Activated CD4-positive, alpha-beta T cell treated with anti-CD3 and anti-CD28 coated beads for 24 hours (primary cell): ENCODE data around the gene OR7E24.

Source experiments
- DNase-seq, 2 donors: peaks; one replicate each; pipeline ENCODE4 v3.0.0-alpha.2; 2020; ENCODE audit warnings: low read depth in 2 of 2

Gene OR7E24

GRCh38 chr19:9250630-9251029 is at the start of gene OR7E24:
Gene OR7E24, plus strand, starts transcription at chr19:9250930. Its CDS starts 114 bp downstream, at chr19:9251044.
- DNase-seq, result no peak

DNA sequence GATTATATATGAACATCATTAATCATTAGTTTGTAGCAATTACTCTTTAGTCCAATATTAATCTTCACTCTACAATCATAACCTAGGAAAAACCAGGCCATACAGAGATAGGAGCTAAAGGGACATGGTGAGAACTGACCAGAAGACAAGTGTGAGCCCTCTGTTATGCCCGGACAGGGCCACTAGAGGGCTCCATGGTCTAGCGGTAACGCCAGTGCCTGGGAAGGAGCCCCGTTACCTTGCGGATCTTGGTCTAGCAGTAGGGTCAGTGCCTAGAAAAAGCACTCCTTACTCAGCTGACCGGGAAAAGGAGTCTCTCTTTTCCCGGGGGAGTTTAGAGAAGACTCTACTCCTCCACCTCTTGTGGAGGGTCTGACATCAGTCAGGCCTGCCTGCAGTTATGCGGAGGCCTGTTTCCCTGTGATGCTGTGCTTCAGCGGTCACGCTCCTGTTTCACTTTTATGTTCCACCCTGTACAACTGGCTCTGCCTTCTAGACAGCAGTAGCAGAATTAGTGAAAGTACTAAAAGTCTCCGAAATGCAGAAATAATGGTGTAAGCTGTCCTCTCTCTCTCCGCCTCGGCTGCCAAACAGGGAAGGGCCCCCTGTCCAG is 45.1 kb upstream of the OR7E24 start:
- DNase-seq, result peak; percentile 49 to 51

DNA sequence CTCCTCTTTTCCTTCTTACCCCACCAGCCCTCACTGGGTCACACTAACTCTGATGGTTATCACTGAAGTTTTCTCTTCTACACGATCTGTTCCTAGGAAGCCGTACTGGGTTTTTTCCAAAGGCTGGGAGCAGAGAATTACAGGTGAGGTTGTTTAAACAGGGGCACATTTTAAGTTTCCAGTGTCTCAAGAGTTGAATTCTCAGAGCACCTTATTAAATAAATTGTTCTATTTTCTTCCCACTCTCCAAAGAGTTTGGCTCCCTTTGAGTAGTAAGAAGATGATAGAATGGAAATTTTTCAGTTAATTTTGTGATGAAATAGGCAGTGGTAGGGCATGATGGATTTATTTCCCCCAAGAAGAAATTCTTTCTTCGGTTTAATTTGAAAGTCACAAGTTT is 31.2 kb upstream of the OR7E24 start, which contains the start of gene OR7D4:
OR7D4 (minus strand) TSS at position 101 of the 400 bp plus-strand sequence. CDS start 4,752 bp downstream, outside the sequence.
- DNase-seq, result no peak

DNA sequence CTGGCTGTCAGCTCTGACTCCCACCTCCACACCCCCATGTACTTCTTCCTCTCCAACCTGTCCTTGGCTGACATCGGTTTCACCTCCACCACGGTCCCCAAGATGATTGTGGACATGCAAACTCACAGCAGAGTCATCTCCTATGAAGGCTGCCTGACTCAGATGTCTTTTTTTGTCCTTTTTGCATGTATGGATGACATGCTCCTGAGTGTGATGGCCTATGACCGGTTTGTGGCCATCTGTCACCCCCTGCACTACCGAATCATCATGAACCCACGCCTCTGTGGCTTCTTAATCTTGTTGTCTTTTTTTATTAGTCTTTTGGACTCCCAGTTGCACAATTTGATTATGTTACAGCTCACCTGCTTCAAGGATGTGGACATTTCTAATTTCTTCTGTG is 506 bp downstream of the OR7E24 start:
- no peak for DNase-seq

DNA sequence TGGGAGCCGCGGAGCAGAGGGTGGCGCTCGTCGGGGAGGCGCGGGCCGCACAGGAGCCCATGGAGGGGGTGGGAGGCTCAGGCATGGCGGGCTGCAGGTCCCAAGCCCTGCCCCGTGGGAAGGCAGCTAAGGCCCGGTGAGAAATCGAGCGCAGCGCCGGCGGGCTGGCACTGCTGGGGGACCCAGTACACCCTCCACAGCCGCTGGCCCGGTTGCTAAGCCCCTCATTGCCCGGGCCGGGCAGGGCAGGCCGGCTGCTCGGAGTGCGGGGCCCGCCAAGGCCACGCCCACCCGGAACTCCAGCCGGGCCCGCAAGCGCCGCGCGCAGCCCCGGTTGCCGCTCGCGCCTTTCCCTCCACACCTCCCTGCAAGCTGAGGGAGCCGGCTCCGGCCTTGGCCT is 32.8 kb downstream of the OR7E24 start:
- DNase-seq, result peak in 1 of 2 donors; percentile 3

DNA sequence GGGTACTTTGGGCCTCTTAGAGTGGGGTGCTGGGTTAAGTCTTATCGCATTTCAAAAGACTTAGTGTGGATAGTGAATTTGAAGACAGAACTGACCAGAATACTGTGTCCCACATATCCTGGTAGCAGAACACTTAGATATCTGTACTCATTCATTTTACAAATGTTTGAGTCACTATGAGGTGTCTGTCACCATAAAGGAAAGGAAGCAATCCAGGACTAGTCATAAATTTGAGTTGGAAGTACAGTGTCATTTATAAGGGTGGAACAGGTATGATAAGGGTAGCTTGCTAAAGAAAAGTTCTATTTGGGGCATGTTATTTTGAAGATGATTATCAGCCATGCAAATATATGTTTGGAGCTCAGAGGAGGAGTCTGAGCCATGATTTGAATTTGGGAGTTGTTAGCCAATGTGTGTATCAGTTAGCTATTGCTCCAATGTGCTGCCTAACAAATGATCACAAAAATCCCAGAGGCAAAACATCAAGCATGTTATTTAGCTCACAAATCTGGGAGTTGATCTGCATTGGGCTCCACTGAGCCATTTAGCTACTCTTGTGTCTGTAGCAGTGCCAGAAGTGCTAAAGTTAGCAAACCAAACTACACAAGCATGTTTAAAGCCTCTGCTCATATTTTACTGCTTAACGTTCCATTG is 38.6 kb downstream of the OR7E24 start:
- DNase-seq, result no peak

- DNase-seq, result no peak
These were observed 44.7 kb downstream of the OR7E24 start for GRCh38 chr19:9295411-9295849.

GRCh38 chr19:9296336-9296735 is 45.6 kb downstream of the OR7E24 start:
- DNase-seq, result no peak
